ENCODE results near the gene KIRREL3. TPM values are rescaled to one million over a fixed set of nuclear protein-coding genes. Genes with fewer than 3 reads are reported as not detected.
A peak's percentile ranks its signal among the peaks of the same experiment; 100 is the strongest.

KIRREL3 gene
- total and polyA plus RNA-seq, 2 donors (not counting 3 experiments of a cell fraction or from before 2014, with no cell fraction given): not detected

GRCh38 chr11:126430581-126431335, 569.8 kb downstream of the KIRREL3 start:
- Histone ChIP-seq H3K4me2 (ENCODE audit: insufficient read depth, low read length) (no peak overlapping the region), H3K36me3 (ENCODE audit: control insufficient read depth in 2 of 2, extremely low read depth in 1 of 2, insufficient read depth in 2 of 2, low read length in 2 of 2) (no peaks in the 10 kb centered on the region), H3K4me3 (replicated peaks in 1 of 3; ENCODE audit: insufficient read depth in 1 of 3, low read depth in 1 of 3, low read length in 3 of 3) (no peak overlapping the region), H3K9me3 (replicated peaks; ENCODE audit: control insufficient read depth, insufficient read depth, low read length) (no peaks in the 10 kb centered on the region), H3K27ac (ENCODE audit: insufficient read depth, low read depth, low read length) (no peak overlapping the region), H3K9me1 (replicated peaks; ENCODE audit: control insufficient read depth, extremely low read depth, insufficient read depth, low read length) (no peaks in the 10 kb centered on the region), H4K20me1 (replicated peaks; ENCODE audit: control insufficient read depth, extremely low read depth, insufficient read depth, low read length) (no peaks in the 10 kb centered on the region), H2AFZ (ENCODE audit: low read depth, low read length) (peak overlapping the region; percentile 97), H3K79me2 (ENCODE audit: control insufficient read depth, insufficient read depth, low read length) (no peaks in the 10 kb centered on the region), H3K9ac (replicated peaks; ENCODE audit: extremely low read depth, insufficient read depth, low read length) (no peak overlapping the region), H3K4me1 (ENCODE audit: control insufficient read depth, extremely low read depth, insufficient read depth, low read length) (peaks cover 11% of the 10 kb centered on the region), H3K27me3 (ENCODE audit: control insufficient read depth in 2 of 2, insufficient read depth in 2 of 2, low read length in 2 of 2) (no peaks in the 10 kb centered on the region)
- BruUV-seq (replicated peaks): no TSS peak
- intact Hi-C loops (cut with micrococcal nuclease) (loop anchor here (1.0 kb wide), 2 partner anchors 14 to 120 kb away; no protein-coding TSS in a partner anchor), dilution Hi-C loops (cut with MboI; ENCODE audit: extremely low pct_ligation_motif_present, low sequenced_read_pairs) (no loop called here)
- DNase-seq (ENCODE audit: low read depth, low spot score) (no peak), FAIRE-seq (no peak)
- TF ChIP-seq JUN (IDR thresholded peaks at IDR 0.05; ENCODE audit: borderline replicate concordance, insufficient read depth, insufficient read length, low read depth) (no peak), EZH2 (IDR thresholded peaks at IDR 0.05; ENCODE audit: borderline replicate concordance, low read depth, low read length, severe bottlenecking) (no peak), POLR2A (IDR thresholded peaks at IDR 0.05; ENCODE audit: low read depth, low read length) (no peak), GATA2 (IDR thresholded peaks at IDR 0.05; ENCODE audit: insufficient read depth, insufficient read length, low read depth, low read length) (no peak), FOS (IDR thresholded peaks at IDR 0.05; ENCODE audit: borderline replicate concordance, insufficient read depth, low read length) (no peak), MYC (IDR thresholded peaks at IDR 0.05; ENCODE audit: low read depth, low read length) (no peak), POLR2AphosphoS5 (IDR thresholded peaks at IDR 0.05; ENCODE audit: insufficient read depth, low read depth, low read length) (no peak)
- TF ChIP-seq, protein P1, sequence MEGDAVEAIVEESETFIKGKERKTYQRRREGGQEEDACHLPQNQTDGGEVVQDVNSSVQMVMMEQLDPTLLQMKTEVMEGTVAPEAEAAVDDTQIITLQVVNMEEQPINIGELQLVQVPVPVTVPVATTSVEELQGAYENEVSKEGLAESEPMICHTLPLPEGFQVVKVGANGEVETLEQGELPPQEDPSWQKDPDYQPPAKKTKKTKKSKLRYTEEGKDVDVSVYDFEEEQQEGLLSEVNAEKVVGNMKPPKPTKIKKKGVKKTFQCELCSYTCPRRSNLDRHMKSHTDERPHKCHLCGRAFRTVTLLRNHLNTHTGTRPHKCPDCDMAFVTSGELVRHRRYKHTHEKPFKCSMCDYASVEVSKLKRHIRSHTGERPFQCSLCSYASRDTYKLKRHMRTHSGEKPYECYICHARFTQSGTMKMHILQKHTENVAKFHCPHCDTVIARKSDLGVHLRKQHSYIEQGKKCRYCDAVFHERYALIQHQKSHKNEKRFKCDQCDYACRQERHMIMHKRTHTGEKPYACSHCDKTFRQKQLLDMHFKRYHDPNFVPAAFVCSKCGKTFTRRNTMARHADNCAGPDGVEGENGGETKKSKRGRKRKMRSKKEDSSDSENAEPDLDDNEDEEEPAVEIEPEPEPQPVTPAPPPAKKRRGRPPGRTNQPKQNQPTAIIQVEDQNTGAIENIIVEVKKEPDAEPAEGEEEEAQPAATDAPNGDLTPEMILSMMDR (IDR thresholded peaks at IDR 0.05; ENCODE audit: extremely low read depth in 1 of 2, insufficient read depth in 1 of 2, low read depth in 1 of 2, low read length in 2 of 2): no peak
- TF ChIP-seq, protein P2, sequence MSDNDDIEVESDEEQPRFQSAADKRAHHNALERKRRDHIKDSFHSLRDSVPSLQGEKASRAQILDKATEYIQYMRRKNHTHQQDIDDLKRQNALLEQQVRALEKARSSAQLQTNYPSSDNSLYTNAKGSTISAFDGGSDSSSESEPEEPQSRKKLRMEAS (IDR thresholded peaks at IDR 0.05; ENCODE audit: insufficient read depth, insufficient read length): no peak
- ChIA-PET POLR2A (no interaction called here), CTCF (interaction anchor here (1.8 to 4.4 kb wide), 7 partner anchors 10 to 127 kb away, joined by 5 to 53 read pairs (median 12); partner anchors contain the start of gene DCPS)

Data from endothelial cell of umbilical vein (primary cell).